ENCODE results near the gene GAREM1. TPM values are rescaled to one million over a fixed set of nuclear protein-coding genes. Genes with fewer than 3 reads are reported as not detected.

The GAREM1 gene
- total RNA-seq, 1 donor from 2014 or later, result 5.1 TPM

GRCh38 chr18:32339045-32339444, 131.6 kb downstream of the GAREM1 start:
- no peaks in the 10 kb centered on the region for H3F3A ChIP-seq (ENCODE audit: low read depth)
- H3K27me3 ChIP-seq, result no peaks in the 10 kb centered on the region
- H3K36me3 Mint-ChIP-seq, result peaks cover 2% of the 10 kb centered on the region
- no peaks in the 10 kb centered on the region for H3K36me3 ChIP-seq
- TF ChIP-seq EZH2phosphoT487 (IDR thresholded peaks at IDR 0.05) (no peak), EZH2 (IDR thresholded peaks at IDR 0.05) (no peak), CTCF (IDR thresholded peaks at IDR 0.05) (no peak)
- H3K9ac ChIP-seq, result no peak overlapping the region
- H3K27ac Mint-ChIP-seq, result no peak overlapping the region
- H3K79me2 ChIP-seq (ENCODE audit: low read depth), result no peaks in the 10 kb centered on the region
- H2AFZ ChIP-seq (replicated peaks), result no peak overlapping the region
- H3K4me3 Mint-ChIP-seq, result no peak overlapping the region
- H3K4me3 ChIP-seq, result no peak overlapping the region
- no peaks in the 10 kb centered on the region for H3K9me3 ChIP-seq (ENCODE audit: low read depth)
- H3K27ac ChIP-seq, result no peak overlapping the region
- H3K4me2 ChIP-seq, result no peak overlapping the region
- DNase-seq (ENCODE audit: low spot score), result no peak
- H3K9me3 Mint-ChIP-seq, result no peaks in the 10 kb centered on the region
- H3K27me3 Mint-ChIP-seq (ENCODE audit: insufficient read depth, low read depth), result no peaks in the 10 kb centered on the region
- no peaks in the 10 kb centered on the region for H4K20me1 ChIP-seq (ENCODE audit: low read depth)
- H3K4me1 Mint-ChIP-seq, result no peaks in the 10 kb centered on the region
- H3K4me1 ChIP-seq, result peaks cover 13% of the 10 kb centered on the region

- no peak for DNase-seq (ENCODE audit: low spot score)
- TF ChIP-seq EZH2phosphoT487 (IDR thresholded peaks at IDR 0.05) (no peak), EZH2 (IDR thresholded peaks at IDR 0.05) (no peak), CTCF (IDR thresholded peaks at IDR 0.05) (no peak)
- no peak overlapping the region for H3K27ac Mint-ChIP-seq
- Histone ChIP-seq H3K27me3 (no peaks in the 10 kb centered on the region), H3K4me1 (peaks cover 16% of the 10 kb centered on the region), H3K9me3 (ENCODE audit: low read depth) (no peaks in the 10 kb centered on the region), H4K20me1 (ENCODE audit: low read depth) (no peaks in the 10 kb centered on the region), H3K4me2 (no peak overlapping the region), H3K79me2 (ENCODE audit: low read depth) (no peaks in the 10 kb centered on the region), H3F3A (ENCODE audit: low read depth) (no peaks in the 10 kb centered on the region), H3K27ac (no peak overlapping the region), H3K9ac (no peak overlapping the region), H3K36me3 (no peaks in the 10 kb centered on the region), H3K4me3 (no peak overlapping the region), H2AFZ (replicated peaks) (no peak overlapping the region)
- H3K36me3 Mint-ChIP-seq, result peaks cover 2% of the 10 kb centered on the region
- H3K9me3 Mint-ChIP-seq, result no peaks in the 10 kb centered on the region
- no peak overlapping the region for H3K4me3 Mint-ChIP-seq
- no peaks in the 10 kb centered on the region for H3K27me3 Mint-ChIP-seq (ENCODE audit: insufficient read depth, low read depth)
- no peaks in the 10 kb centered on the region for H3K4me1 Mint-ChIP-seq
Observed at GRCh38 chr18:32337821-32338220, 132.9 kb downstream of the GAREM1 start.

- no peaks in the 10 kb centered on the region for H4K20me1 ChIP-seq (ENCODE audit: low read depth)
- no peak overlapping the region for H3K27ac Mint-ChIP-seq
- no peaks in the 10 kb centered on the region for H3K9me3 ChIP-seq (ENCODE audit: low read depth)
- TF ChIP-seq EZH2phosphoT487 (IDR thresholded peaks at IDR 0.05), result no peak
- no peak for TF ChIP-seq EZH2 (IDR thresholded peaks at IDR 0.05)
- no peak for TF ChIP-seq CTCF (IDR thresholded peaks at IDR 0.05)
- no peak overlapping the region for H3K4me2 ChIP-seq
- H3K4me3 ChIP-seq, result no peak overlapping the region
- no peaks in the 10 kb centered on the region for H3K27me3 ChIP-seq
- H3K27me3 Mint-ChIP-seq (ENCODE audit: insufficient read depth, low read depth), result no peaks in the 10 kb centered on the region
- no peak overlapping the region for H2AFZ ChIP-seq (replicated peaks)
- H3K9me3 Mint-ChIP-seq, result no peaks in the 10 kb centered on the region
- H3K4me1 Mint-ChIP-seq, result no peaks in the 10 kb centered on the region
- DNase-seq (ENCODE audit: low spot score), result no peak
- peaks cover 2% of the 10 kb centered on the region for H3K36me3 Mint-ChIP-seq
- H3K4me1 ChIP-seq, result peaks cover 16% of the 10 kb centered on the region
- no peaks in the 10 kb centered on the region for H3K36me3 ChIP-seq
- no peaks in the 10 kb centered on the region for H3K79me2 ChIP-seq (ENCODE audit: low read depth)
- H3K27ac ChIP-seq, result no peak overlapping the region
- no peak overlapping the region for H3K9ac ChIP-seq
- no peaks in the 10 kb centered on the region for H3F3A ChIP-seq (ENCODE audit: low read depth)
- no peak overlapping the region for H3K4me3 Mint-ChIP-seq
Observed at GRCh38 chr18:32337347-32337746, 133.3 kb downstream of the GAREM1 start.

Measured in neural progenitor cell (in vitro differentiated cells).